GF-D8 (cell line): ENCODE measurements around the gene CD2.

Source experiments
- DNase-seq: peaks from one replicate; lab custom pipeline; 2025; lab: John Stamatoyannopoulos, UW

Gene CD2

GRCh38 chr1:116760996-116761665 is 6.9 kb downstream of the CD2 start:
- DNase-seq, result no peak

DNA sequence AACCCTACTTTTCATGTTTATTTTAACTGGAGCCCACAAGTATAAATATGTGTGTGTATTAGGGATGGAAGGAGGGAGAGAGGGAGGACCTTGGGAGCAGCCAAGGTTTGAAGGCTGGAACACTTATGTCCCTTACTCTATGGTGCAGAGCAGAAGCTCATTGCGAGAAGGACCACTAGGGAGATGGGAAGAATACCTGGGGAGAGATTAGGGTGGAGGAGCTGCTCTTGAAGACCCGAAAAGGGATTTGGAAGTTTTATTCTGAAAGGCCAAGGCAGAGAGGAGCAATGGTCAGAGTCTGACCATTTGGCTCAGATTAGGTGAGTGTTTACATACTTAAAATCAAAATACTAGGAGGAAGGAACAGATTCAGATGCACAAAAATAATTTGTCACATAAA is 8.1 kb downstream of the CD2 start:
- DNase-seq, result no peak

DNA sequence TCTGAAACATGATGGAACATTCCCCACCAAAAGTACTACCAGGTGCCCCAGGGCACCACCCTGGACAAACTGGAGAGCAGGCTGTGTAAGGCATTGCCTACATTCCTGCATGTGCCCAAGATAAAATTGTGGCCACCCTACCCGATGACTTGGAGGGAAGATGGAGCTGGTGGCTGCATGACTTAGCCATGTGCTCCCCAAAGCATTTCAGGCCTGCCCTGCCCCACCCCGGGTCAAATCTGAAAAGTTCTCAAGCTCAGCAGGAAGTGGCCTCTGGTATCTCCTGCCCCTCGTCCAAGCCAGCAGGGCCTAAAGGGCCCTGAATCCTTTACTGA is 8.5 kb downstream of the CD2 start:
- no peak for DNase-seq

- no peak for DNase-seq
These were observed 9.0 kb downstream of the CD2 start for GRCh38 chr1:116763116-116763786.

- no peak for DNase-seq
These were observed 9.7 kb downstream of the CD2 start for GRCh38 chr1:116763787-116764465.

- no peak for DNase-seq
These were observed 10.3 kb downstream of the CD2 start for GRCh38 chr1:116764466-116764898.

DNA sequence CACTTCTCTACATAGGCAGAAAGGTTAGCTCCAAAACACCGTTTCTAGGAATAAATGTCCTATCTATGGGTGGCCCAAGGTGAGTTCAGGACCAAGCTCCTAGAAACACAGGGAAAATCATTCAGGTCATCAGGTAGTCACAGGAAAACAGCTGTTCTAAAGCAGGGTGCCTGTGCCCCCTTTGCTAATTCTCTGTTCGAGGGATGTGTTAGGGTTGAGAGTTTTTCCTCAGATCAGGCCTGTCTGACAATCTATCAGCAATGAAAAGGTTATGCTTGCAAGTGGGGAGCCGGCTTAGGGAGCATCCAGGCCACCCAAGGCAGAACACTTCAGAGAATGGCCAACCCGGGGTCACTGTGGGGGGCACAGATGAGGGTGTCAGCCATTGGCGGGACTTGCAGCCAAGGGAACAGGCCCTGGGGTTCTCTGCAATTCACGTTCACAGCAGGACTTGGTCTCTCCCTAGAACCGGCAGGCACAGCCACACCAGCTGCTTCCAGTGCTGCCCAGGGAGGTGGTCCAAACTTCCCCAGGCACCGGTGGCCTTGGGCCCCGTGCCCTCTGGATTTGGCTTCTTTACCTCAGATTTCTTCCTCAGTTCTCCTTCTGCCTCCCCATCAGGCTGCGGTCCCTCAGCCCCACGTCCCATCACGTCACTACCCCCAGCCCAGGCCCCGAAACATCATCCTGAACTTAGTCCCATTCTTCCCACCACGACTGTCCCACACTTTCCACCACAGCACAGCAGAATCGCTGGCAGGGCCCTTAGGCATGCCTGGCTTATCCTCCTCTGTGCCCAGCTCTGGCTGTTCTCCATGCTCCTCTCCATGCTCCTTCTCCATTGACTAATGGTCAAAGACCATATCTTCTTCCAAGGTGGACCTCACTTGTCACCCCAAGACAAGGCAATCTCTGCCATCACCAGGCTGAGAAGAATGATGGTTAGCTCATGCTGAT is 11.0 kb downstream of the CD2 start:
- no peak for DNase-seq

DNA sequence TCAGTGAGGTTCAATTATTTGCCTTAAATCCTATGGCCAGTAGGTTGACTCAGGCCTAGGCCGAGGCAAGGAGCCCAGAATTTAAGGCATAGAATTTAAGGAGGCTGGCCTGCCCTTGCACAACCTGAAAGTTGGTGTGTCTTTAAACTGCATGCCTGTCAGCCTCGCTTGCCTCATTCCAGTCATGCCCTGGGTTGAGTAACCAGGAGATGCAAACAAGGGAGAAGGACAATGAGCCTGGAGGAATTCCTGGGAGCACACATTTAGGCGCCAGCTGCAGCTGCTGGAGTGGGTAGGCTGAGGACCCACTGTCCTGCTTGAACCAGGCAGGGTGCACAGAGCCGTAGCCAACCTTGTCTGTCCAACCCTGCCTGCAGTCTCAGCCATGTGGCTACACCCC is 11.7 kb downstream of the CD2 start:
- no peak for DNase-seq

DNA sequence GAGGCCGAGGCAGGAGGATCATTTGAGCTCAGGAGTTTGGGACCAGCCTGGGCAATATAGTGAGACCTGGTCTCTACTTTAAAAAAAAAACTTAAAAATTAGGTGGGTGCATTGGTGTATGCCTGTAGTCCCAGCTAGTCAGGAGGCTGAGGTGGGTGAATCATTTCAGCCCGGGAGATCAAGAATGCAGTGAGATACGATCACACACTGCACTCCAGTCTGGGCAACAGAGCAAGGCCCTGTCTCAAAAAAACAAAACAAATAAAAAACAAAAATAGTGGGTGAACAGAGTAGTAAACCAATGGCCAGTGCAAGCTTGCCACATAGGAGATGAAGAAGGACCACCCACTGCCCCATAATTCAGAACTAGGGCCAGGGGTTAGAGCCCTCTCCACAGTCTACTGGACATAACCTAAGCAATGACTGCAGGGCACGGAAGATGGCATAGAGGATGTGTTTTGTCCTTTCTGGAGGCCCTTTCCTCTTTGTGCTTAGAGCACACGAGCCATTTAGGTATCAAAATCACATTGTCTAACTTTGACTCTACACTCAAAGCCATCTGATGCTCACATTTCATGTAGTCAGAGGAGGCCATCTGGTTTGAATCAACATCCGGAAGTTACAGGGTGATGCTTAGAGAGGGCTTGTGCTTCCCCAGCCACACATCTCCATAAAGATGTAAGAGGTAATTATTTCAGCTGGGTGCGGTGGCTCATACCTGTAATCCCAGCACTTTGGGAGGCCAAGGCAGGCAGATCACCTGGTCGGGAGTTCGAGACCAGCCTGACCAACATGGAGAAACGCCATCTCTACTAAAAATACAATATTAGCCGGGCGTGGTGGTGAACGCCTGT is 12.6 kb downstream of the CD2 start:
- no peak for DNase-seq

DNA sequence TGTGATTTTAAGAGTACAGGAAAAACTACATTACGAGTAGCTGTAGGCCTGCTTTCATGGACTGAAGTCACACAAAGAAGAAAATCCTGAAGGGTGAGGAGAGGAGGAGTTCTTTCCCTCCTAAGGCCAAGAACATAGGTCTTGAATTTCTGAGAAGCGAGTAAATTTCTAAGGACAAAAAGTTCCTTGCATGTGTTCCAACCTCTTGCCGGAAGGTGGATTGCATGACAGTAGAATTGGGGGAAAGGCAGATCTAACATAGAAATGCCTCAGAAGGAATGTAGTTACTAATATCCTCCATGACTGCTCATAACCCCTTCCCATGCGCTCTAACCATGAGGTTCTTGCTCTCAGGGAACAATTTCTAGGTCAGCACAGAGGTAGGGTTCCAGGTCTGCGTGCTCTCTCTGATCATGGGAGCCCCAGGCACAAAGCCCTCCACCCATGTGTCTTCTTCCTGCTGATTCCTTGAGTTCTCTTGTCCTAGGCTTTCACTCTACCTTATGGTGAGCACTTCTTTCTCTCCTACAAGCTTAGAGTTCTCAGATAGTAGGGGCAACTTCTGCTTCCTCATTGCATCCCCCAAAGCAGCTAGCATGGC is 13.7 kb downstream of the CD2 start:
- no peak for DNase-seq

DNA sequence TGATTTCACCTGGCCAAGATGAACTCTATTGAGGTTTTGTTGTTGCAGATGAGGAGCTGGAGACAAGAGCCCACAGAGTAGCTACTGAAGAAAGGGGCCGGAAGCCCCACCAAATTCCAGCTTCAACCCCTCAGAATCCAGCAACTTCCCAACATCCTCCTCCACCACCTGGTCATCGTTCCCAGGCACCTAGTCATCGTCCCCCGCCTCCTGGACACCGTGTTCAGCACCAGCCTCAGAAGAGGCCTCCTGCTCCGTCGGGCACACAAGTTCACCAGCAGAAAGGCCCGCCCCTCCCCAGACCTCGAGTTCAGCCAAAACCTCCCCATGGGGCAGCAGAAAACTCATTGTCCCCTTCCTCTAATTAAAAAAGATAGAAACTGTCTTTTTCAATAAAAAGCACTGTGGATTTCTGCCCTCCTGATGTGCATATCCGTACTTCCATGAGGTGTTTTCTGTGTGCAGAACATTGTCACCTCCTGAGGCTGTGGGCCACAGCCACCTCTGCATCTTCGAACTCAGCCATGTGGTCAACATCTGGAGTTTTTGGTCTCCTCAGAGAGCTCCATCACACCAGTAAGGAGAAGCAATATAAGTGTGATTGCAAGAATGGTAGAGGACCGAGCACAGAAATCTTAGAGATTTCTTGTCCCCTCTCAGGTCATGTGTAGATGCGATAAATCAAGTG is 14.3 kb downstream of the CD2 start:
- no peak for DNase-seq

- no peak for DNase-seq
These were observed 14.8 kb downstream of the CD2 start for GRCh38 chr1:116769104-116769452.

GRCh38 chr1:116769561-116769977 is 15.3 kb downstream of the CD2 start:
- DNase-seq, result peak; percentile 89

GRCh38 chr1:116769994-116770393 is 15.8 kb downstream of the CD2 start:
- DNase-seq, result no peak

- DNase-seq, result no peak
These were observed 16.4 kb downstream of the CD2 start for GRCh38 chr1:116770625-116771024.

GRCh38 chr1:116771997-116772647 is 17.9 kb downstream of the CD2 start:
- DNase-seq, result no peak

- no peak for DNase-seq
These were observed 18.4 kb downstream of the CD2 start for GRCh38 chr1:116772648-116773045.

GRCh38 chr1:116775116-116775752 is 21.0 kb downstream of the CD2 start:
- DNase-seq, result no peak
